ES-I3 (cell line): ENCODE results near the gene ZMYM2.

Source experiments
- H3K36me3 ChIP-seq: 2 replicates; pipeline ENCODE4 v1.6.1; 2013; ENCODE audit warnings: mild to moderate bottlenecking, low read length, control low read depth, moderate library complexity; ENCODE audit not compliant: insufficient read depth
- H3K4me1 ChIP-seq: 2 replicates; pipeline ENCODE4 v1.6.1; 2013; ENCODE audit warnings: mild to moderate bottlenecking, control low read depth, low read length; ENCODE audit not compliant: insufficient read depth
- H3K9ac ChIP-seq: 2 replicates; pipeline ENCODE4 v1.6.1; 2013; ENCODE audit warnings: low read depth, mild to moderate bottlenecking, low read length, moderate library complexity
- H3K9me3 ChIP-seq: 2 replicates; pipeline ENCODE4 v1.6.1; 2013; ENCODE audit warnings: mild to moderate bottlenecking, low read length, moderate library complexity; ENCODE audit not compliant: control insufficient read depth, insufficient read depth

ZMYM2 gene

DNA sequence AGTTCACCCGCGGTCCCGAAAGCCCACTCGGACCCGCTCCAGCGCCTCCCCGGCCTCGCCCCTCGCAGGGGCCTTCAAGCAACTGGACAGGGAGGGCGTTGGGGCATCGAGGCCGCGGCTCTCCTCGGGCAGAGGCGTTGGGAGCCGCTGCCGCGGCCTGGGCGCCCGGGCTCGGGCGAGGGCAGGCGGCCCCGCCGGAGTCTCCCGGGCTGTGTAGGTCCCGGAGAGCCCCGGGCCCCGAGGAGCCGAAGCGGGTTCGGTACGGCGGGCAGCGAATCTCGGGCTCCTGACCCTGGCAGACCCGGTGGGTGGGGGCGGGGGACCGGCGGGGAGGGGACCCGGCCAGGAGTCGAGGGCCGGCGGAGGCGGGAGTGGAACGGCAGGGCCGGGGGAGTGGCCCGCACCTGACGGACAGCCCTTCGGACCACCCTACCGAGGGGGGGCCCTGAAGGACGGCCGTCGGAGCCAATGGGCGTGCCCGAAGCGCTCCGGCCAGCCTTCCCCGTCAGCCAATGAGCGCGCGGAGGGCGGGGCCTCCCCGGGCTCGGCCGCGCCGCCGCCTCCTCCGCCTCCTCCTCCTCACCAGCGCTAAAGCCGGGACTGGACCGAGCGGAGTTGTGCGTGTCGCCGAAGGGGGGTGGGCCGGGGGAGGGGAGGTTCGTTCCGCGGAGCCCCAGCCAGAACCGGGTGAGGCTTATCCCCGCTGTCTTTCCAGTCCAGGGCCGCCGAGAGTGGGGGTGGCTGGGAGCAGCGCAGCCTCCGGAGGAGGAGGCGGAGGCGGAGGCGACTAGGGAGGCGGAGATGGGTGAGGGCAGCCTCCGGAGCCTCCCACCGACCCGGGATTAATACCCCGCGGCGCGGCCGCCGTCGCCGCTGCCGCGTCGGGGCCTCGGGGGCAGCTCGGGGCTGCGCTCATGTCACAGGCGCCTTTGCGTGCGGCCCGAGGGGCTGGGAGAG, at the start of gene ZMYM2:
Gene ZMYM2 (plus strand): TSS at position 573 of the 957 bp plus-strand sequence. CDS start 34,346 bp downstream, outside the sequence.
- no peaks in the 10 kb centered on the region for H3K9me3 ChIP-seq
- H3K36me3 ChIP-seq, result peaks cover 5% of the 10 kb centered on the region; the same call in 1 of the 2 replicates
- peaks cover 9% of the 10 kb centered on the region for H3K4me1 ChIP-seq
- peak within 1 kb of the TSS; percentile 96 for H3K9ac ChIP-seq

DNA sequence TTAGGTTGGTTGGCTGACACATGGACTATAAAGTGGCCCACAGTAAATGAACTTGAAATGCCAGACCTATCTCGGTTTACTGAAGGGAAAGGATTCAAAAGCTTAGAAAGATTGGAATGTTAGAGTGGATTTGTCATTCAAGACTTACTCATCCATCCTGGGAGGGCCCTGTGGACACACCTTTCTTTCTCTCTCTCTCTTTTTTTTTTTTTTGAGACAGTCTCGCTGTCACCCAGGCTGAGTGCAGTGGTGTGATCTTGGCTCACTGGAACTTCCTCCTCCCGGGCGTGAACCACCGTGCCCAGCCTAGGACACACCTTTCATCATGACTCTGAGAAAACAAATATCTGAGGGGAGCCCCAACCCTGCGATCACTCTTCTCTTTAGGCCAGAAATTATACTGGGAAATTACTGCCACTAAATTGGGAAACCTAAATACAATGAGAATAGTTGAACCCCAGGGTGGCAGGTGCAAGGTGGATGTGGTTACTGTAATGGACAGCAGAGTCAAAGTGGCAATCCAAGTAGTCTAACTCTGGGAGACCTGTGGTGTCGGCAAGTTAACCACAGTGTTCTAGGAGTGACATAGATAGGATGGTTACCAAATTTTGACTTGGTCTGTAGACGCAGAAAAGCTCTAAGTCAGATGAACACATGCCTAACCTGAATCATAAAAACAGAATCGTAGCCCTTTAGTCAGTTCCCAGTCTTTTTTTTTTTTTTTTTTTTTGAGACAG, 48.0 kb upstream of the ZMYM2 start:
- Histone ChIP-seq H3K9ac (no peak overlapping the region), H3K36me3 (no peaks in the 10 kb centered on the region), H3K9me3 (no peaks in the 10 kb centered on the region), H3K4me1 (no peaks in the 10 kb centered on the region)

DNA sequence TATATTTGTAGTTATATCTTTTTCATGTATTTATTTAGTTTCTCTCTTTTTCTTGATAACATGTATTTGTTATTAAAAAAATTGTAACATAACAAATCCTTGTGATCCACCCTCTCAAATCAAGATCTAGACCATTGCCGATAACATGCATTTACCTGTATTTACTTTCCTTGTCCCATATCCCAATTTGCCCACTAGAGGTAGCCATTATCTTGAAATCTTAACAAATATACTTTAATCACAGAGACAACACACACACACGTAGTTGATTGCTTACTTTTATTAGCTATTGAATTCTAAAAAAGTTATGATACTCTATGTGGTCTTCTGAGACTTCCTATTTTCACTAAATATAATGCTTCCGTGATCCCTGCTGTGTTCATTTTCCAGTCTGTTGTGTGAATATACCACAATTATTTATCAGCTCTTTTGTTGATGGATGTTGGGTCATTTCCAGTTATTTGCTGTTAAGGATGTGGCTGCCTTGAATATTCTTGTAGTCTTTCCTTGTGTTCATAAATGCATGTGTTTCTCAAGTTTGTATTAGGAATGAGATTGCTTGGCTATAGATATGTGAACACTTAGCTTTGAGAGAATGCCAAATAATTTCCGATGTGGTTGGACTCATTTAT, 31.3 kb upstream of the ZMYM2 start:
- Histone ChIP-seq H3K36me3 (no peaks in the 10 kb centered on the region), H3K9ac (no peak overlapping the region), H3K4me1 (no peaks in the 10 kb centered on the region), H3K9me3 (no peaks in the 10 kb centered on the region)

DNA sequence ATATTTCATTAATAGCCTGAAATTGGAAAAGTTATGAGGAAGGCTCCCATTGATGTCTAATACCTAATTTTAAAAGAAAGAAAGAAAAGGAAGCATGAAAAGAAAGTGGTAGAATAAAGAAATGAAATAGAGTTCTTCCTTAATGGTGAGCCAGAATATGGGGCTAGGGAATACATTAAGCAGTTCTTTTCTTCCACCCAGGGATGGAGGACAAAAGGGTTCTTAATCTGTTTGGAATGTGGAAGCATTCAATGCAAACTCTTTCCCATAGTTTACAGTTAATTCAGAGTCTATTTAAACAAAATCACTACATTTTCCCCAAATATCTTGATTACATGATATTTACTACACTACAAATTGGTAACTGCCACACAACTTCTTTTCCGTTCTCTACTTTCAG, 18.4 kb upstream of the ZMYM2 start:
- H3K9me3 ChIP-seq, result no peaks in the 10 kb centered on the region
- H3K9ac ChIP-seq, result no peak overlapping the region
- H3K36me3 ChIP-seq, result no peaks in the 10 kb centered on the region
- H3K4me1 ChIP-seq, result no peaks in the 10 kb centered on the region

DNA sequence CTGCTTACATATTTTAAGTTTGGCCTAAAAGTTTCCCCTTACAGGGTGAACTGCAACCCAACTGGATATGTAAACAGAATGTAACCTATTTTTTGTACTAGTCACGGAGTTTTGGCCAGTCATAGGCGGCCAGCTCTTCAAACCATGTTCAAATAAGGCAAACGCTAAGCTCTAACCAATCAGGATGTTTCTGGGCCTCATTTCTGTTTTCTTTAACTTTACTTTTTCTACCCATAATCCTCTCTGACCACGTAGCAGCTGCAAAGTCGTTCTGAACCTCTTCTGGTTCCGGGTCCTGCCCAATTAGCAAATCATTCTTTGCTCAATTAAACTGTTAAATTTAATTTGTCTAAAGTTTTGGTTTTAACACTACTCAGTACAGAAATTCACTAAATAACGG, 8.2 kb upstream of the ZMYM2 start:
- Histone ChIP-seq H3K9me3 (no peaks in the 10 kb centered on the region), H3K4me1 (no peaks in the 10 kb centered on the region), H3K36me3 (no peaks in the 10 kb centered on the region), H3K9ac (no peak overlapping the region)

DNA sequence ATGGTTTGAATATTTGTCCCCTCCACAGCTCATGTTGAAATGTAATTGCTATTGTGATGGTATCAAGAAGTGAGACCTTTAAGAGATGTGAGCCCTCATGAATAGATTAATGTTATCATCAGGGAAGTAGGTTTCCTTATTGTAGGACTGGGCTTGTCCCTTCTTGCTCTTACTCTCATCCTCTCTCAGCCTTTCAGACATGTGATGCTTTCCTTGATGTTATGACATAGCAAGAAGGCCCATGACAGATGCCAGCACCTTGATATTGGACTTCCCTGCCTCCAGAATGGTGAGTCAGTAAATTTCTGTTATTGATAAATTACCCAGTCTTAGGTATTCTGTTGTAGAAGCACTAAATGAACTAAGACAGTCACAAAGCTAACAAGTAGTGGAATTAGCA, 5.7 kb upstream of the ZMYM2 start:
- Histone ChIP-seq H3K9ac (no peak overlapping the region), H3K9me3 (no peaks in the 10 kb centered on the region), H3K36me3 (no peaks in the 10 kb centered on the region), H3K4me1 (no peaks in the 10 kb centered on the region)

DNA sequence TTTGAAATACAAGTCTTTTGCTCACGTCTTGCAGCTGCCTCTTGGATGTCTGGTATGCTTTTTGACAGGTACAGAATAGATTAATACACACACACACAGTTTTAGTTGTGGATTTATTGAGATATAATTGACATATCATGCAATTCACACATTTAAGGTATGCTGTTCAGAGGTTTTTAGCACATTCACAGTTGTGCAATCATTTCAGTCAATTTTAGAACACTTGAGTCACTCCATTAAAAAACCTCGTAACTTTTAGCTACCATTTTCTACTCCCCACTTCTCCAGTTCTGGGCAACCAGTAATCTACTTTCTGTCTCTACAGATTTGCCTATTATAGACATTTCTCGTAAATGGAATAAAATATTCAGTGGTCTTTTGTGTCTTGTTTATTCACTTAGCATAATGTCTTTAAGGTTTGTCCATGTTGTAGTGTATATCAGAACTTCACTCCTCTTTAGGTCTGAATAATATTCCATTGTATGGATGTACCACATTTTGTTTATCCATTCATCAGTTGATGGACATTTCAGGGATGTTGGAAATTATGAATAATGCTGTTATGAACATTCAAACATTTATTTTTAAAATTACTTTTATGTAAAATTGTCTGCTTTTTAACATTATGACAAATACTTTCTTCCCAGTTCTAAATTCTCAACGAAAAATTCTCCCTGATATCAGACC, 2.5 kb upstream of the ZMYM2 start:
- Histone ChIP-seq H3K36me3 (peaks cover 5% of the 10 kb centered on the region; the same call in 1 of the 2 replicates), H3K4me1 (peaks cover 4% of the 10 kb centered on the region), H3K9ac (no peak overlapping the region), H3K9me3 (no peaks in the 10 kb centered on the region)

DNA sequence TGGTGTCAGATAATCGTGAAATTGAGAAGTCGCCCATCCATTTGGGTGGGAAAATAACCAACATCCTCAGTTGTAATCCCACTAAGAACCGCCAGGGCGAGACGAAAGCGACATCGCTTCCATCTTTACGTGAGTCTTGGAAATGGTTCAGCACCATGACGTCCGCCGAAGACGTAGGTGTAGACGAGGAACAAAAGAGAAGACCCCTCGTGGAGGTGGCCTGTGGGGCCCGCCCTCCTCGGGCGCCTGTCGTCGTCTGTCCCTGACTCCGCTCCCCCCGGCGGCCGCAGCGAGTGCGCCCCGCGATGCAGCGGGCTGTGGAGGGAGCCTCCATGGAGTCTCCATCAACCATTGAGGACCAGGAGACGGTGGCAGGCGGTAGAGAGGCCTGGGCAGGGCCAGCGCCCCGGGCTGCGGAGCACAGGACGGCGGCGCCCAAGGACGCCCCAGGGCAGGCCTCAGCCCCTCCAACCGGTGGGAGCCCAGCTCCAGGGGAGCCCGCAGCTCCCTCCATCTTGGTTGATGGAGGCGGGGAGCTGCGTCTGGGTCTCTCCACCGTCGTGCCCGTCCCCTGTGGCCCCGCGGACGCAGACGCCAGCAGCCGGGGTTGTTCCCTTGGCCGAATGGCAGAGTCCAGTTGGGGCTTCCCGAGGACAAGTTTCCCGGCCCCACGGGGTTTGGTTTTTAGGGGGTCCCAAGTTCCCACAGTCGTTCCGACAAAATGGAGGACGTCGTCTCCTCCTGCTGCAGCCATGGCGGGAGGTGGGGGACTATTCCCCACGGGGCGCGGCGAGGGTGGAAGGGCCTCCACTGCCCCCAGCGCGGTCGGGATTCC, 990 bp upstream of the ZMYM2 start:
- H3K4me1 ChIP-seq, result peaks cover 9% of the 10 kb centered on the region
- H3K36me3 ChIP-seq, result peaks cover 5% of the 10 kb centered on the region; the same call in 1 of the 2 replicates
- H3K9me3 ChIP-seq, result no peaks in the 10 kb centered on the region
- peak overlapping the region; percentile 94 for H3K9ac ChIP-seq

DNA sequence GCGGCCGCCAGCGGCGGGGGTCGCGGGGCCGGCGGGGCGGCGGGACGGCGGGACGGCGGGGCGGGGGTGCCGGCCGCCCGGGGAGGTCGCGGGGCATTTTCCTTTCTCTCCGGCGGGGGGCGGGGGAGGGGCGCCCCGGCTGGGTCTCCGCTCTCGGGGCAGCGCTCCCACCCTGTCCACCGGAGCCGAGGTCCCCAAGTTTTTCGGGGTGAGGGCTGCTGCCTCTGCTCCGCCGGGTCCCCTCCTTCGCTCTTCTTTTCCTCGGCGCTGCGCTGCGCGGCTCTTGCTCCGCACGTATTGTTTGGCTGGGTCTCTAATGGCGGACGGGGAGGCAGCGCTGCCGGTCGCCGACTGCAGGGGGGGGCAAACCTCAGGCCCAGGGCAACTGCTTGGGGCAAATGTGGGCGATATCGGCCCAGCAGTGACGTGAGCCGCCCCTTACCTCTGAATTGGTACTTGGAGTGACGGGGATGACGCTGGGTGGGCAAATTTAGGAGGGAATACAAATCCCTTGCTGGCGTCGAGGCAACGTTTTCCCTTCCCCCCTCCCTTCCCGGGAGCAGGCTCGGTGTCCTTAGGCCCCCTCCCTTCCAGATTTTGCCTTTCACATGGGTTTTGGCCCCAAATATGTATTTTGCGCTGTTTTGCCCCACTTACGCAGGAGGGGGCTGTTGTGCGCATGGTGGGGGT, 759 bp downstream of the ZMYM2 start:
- peaks cover 9% of the 10 kb centered on the region for H3K4me1 ChIP-seq
- peaks cover 5% of the 10 kb centered on the region; the same call in 1 of the 2 replicates for H3K36me3 ChIP-seq
- H3K9me3 ChIP-seq, result no peaks in the 10 kb centered on the region
- peak overlapping the region; percentile 96 for H3K9ac ChIP-seq

DNA sequence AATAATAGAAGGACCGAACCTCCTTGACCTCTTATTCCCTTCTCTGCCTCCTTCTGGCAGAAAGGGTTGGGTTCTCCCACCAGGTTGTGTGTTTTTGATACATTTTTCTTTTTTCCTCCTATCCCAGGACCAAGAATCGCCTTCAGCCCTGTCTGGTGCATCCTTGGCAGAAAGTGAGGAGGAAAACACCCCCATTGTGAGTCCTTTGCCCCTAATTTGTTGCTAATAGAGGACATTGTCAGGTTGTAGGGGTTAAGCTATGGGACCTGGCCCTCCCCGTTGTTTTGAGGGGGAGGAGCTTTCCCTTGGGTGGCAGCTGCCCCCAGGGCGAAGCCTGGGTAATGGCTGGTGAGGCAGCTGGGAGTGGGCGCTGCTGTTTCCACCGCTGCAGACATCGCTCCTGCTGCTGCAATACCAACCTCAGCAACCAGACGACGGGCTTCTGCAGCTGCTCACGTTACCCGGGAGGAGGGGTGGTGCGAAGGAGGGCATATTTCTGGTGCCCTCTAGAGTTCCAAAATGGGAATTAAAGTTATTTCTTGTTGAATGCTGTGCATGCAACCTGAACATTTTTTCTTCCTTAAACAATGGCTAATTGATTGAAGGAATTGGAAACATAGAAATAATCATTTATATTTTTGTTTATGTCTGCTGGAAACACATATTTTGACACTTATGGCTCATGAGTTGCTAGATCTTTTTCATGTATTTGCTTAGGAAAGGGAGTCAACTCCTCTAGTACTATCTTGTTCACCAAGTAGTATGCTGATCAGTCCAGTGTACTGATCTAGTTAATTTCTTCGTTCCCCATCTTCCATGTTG, 1.5 kb downstream of the ZMYM2 start:
- H3K4me1 ChIP-seq, result peaks cover 9% of the 10 kb centered on the region
- peak overlapping the region; percentile 96 for H3K9ac ChIP-seq
- peaks cover 5% of the 10 kb centered on the region; the same call in 1 of the 2 replicates for H3K36me3 ChIP-seq
- no peaks in the 10 kb centered on the region for H3K9me3 ChIP-seq

DNA sequence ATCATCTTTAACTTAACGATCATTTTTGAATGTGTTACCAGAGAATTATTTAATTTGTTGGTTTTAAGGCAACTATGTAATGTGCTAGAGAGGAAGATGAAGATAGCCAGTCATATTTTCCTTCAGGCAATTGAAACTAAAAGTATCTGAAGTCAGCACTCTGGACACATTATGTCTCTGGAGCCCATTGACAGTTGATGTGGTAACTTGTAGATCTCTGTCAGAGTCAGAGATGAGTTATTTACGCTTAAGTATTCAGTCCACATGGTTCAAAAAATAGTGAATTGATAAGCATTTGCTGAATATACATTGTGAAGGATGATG, 2.1 kb downstream of the ZMYM2 start:
- Histone ChIP-seq H3K36me3 (peaks cover 5% of the 10 kb centered on the region; the same call in 1 of the 2 replicates), H3K4me1 (peaks cover 9% of the 10 kb centered on the region), H3K9me3 (no peaks in the 10 kb centered on the region), H3K9ac (no peak overlapping the region)

DNA sequence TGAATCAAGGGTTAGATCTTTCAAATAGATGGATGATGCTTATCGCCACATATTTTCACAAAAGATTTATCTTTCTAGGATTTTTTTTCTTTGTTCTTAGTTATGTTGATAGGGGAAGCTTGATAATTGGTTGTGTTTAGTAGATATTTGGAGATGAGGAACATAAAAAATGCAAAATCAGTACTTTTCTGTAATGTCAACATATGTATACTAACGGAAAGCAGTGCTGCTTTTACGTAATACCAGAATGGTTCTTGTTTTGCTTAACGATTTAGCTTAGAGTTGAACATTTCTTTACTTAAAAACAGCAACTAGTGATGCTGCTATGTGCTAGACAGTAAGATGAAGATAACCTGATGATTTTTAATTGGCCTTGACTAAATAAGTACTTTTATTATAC, 3.0 kb downstream of the ZMYM2 start:
- Histone ChIP-seq H3K9me3 (no peaks in the 10 kb centered on the region), H3K36me3 (peaks cover 5% of the 10 kb centered on the region; the same call in 1 of the 2 replicates), H3K9ac (no peak overlapping the region), H3K4me1 (peaks cover 9% of the 10 kb centered on the region)
